ENCODE results near the gene DMAC2L. TPM values are rescaled to one million over a fixed set of nuclear protein-coding genes. Genes with fewer than 3 reads are reported as not detected.

DMAC2L gene
- total RNA-seq, 4 donors from 2014 or later: 16.5 to 19.1 (median 17.4) TPM

GRCh38 chr14:50366115-50366514 is 54.0 kb downstream of the DMAC2L start:
- TF ChIP-seq CTCF (IDR thresholded peaks at IDR 0.05): no peak
- DNase-seq (ENCODE audit: low spot score): no peak
- no peak for ATAC-seq (ENCODE audit: low FRiP score)

GRCh38 chr14:50366589-50366988 is 54.5 kb downstream of the DMAC2L start:
- DNase-seq (ENCODE audit: low spot score) (no peak), ATAC-seq (ENCODE audit: low FRiP score) (no peak)
- no peak for TF ChIP-seq CTCF (IDR thresholded peaks at IDR 0.05)

- ATAC-seq (ENCODE audit: low FRiP score): no peak
- DNase-seq (ENCODE audit: low spot score): no peak
These were observed 59.4 kb downstream of the DMAC2L start for GRCh38 chr14:50371546-50371945.

GRCh38 chr14:50373959-50374358 is 61.8 kb downstream of the DMAC2L start:
- no peak for TF ChIP-seq CTCF (IDR thresholded peaks at IDR 0.05)
- ATAC-seq (ENCODE audit: low FRiP score) (no peak), DNase-seq (ENCODE audit: low spot score) (no peak)

More at GRCh38 chr14:50371546-50371945, 59.4 kb downstream of the DMAC2L start:
- TF ChIP-seq CTCF (IDR thresholded peaks at IDR 0.05): no peak

GRCh38 chr14:50375760-50376159 is 63.6 kb downstream of the DMAC2L start:
- no peak for DNase-seq (ENCODE audit: low spot score)
- no peak for TF ChIP-seq CTCF (IDR thresholded peaks at IDR 0.05)
- no peak for ATAC-seq (ENCODE audit: low FRiP score)

Small RNAs within 50 kb of the gene (small RNA-seq; reads per million reads assigned to genes)
- not detected for gene MIR4504

Other genes with a start within 250 kb of the DMAC2L start
- gene VCPKMT, start 195.8 kb upstream of the DMAC2L start, total RNA-seq: 1 to 10 TPM; 3.9 to 9.9 (median 7.7) TPM
- gene SOS2, start 80.7 kb upstream of the DMAC2L start, total RNA-seq: 10 to 100 TPM; 31.3 to 53.0 (median 32.2) TPM
- 1 to 10 TPM; 2.3 to 6.2 (median 4.5) TPM for gene L2HGDH, start 95 bp upstream of the DMAC2L start, total RNA-seq
- gene CDKL1, start 84.6 kb downstream of the DMAC2L start, total RNA-seq: 10 to 100 TPM; 27.7 to 44.3 (median 36.7) TPM
- gene MAP4K5, start 220.2 kb downstream of the DMAC2L start, total RNA-seq: 100 to 1,000 TPM in 2 of 4 donors, 10 to 100 TPM in 2; 78.9 to 161 (median 101) TPM
- gene ATL1, start 247.8 kb downstream of the DMAC2L start, total RNA-seq: 10 to 100 TPM in 1 of 4 donors, 1 to 10 TPM in 3; 3.6 to 11.3 (median 5.6) TPM